H4 (cell line): ENCODE measurements around the gene STK4. TPM values are rescaled to one million over a fixed set of nuclear protein-coding genes. Genes with fewer than 3 reads are reported as not detected.
"Not testable (repeated sequence)": the region's sequence is repeated elsewhere in the genome, so short reads cannot be mapped to it uniquely, and the experiment has no call there.

ENCODE experiments used
- DNase-seq: peaks from one replicate; pipeline ENCODE4 v3.0.0-alpha.2; 2015; ENCODE audit warnings: low spot score
- total RNA-seq: library from RNA; depleted of rRNA; stranded (reverse); fragments of >200 nt; shearing (Covaris generic); gene quantifications from 2 replicates; pipeline ENCODE4 v1.2.3, GENCODE V29; 2014

STK4 gene
- total RNA-seq, 1 experiment from 2014 or later: 14.3 TPM

DNA sequence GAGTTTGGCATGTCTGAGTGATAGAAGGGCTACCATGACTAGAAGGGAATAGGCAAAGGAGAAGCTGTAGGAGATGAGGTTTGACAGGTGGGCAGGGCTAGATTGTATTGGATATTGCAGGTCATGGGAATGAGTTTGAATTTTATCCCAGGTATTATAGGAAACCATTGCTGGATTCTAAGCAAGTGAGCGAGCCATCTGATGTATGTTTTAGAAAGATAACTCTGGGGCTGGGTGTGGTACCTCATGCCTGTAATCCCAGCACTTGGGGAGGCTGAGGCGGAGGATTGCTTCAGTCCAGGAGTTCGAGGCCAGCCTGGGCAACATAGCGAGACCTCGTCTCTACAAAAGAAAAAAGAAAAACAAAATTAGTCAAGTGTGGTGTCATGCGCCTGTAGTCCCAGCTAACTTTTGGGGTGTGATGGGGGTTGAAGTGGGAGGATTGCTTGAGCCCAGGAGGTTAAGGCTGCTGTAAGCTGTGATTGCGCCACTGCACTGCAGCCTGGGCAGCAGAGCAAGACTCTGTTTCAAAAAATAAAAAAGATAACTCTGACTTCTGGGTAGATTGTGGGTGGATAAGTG, 16.9 kb downstream of the STK4 start:
- no peak for DNase-seq

DNA sequence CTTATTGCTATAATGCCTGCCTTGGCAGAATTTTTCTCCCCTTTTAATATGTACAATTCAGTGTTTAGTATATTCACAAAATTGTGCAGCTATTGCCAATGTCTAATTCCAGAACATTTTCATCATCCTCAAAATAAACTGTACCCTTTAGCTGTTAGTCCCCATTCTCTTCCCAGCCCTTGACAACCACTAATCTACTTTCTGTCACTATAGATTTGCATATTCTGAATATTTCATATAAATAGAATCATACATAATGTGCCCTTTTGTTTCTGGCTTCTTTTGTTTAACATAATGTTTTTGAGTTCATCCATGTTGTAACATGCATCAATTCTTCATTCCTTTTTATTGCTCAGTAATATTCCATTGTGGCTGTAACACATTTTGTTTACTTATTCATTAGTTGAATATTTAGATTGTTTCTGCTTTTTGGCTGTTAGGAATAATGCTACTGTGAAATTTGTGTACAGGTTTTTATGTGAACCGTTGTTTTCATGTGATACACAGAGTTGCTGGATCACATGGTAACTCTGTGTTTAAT, 22.4 kb downstream of the STK4 start:
- DNase-seq: no peak

DNA sequence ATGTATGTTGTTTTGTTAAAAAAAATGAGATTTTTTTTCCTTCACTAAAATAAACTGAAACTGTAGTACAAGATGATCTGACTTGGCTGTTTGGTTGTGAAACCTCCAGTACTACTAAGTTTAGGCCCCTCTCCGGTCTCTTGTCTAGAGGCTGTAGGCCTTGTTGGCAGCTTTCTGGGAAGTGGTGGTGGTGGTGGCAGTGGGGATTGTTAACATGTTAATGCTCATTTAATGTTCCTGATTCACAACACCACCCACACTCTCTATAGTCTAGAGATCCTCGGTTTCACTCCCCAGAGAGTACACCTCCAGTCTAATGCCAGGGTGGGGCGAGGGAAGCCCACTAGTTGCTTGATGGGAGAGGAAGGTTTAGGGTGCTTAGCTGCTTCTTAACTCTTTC, 24.1 kb downstream of the STK4 start:
- DNase-seq: no peak

DNA sequence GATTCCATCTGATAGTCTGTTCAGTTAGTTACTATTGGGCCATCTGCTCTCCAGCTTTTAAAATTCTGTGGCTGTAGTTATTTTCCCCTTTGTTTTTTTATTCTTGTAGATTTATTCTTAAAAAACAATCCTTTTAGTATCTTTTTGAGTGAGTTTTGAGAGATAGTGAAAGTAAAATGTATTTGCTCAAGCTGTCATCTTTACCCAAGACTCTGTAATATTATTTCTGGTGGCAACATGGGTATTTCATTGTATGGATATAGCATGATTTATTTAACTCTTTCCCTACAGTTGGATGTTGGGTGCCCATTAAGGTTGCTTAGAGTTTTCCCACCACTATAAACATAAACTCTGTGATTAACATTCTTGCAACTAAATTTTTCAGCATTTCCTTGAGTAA, 24.6 kb downstream of the STK4 start:
- no peak for DNase-seq

DNA sequence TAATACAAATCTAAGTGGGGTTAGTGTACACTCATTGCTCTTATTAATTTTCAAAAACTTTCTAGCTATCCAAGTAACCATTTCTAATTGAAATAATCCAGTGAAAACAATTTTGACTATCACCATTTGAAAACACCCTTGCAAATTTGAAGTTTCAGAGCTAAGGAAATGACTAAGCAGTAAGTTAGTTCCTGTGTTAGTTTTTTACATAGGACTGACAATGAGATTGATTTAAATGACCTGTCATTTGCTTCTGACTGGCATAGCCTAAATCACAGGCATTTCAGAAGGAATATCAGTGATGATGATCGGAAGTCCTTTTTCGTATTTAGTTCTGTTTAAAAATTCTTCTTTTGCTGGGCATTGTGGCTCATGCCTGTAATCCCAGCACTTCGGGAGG, 27.0 kb downstream of the STK4 start:
- no peak for DNase-seq

DNA sequence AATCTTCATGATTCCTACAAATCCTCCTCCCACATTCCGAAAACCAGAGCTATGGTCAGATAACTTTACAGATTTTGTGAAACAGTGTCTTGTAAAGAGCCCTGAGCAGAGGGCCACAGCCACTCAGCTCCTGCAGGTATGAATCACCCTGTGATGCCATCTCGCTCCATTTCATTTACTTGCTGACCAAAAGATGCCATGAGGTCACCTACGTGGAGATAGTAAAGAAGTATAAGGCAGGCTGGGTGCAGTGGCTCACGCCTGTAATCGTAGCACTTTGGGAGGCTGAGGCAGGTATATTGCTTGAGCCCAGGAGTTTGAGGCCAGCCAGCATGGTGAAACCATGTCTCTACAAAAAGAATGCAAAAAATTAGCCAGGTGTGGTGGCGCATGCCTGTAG, 30.9 kb downstream of the STK4 start:
- DNase-seq: no peak

DNA sequence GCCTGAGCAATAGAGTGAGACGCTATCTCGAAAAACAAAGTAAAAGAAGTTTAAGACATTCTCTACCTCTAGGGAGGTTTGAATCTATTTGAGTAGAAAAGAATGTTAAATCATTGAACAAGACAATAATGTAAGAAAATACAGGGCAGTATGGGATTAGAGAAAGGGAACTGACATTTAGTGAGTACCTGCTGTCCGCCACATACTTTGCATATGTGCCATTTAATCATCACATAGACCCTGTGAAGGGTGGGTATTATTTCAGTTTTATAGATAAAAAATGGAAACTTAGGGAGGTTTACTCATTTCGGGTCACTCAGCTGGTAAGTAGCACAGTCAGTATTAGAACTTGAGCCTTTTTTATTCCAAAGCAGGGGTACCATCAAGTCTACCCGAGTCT, 31.4 kb downstream of the STK4 start:
- no peak for DNase-seq

DNA sequence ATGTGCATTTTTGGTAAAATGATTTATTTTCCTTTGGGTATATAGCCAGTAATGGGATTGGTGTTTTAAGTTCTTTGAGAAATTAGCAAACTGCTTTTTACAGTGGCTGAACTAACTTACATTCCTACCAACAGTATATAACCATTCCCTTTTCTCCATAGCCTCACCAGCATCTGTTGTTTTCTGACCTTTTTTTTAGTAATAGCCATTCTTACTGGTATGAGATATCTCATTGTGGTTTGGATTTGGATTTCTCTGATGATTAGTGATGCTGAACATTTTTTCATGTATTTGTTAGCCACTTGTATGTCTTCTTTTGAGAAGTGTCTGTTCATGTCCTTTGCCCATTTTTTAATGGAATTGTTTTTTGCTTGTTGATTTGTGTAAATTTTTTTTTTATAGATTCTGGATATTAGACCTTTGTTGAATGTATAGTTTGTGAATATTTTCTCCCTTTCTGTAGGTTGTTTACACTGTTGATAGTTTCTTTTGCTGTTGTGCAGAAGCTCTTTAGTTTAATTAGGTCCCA, 42.3 kb downstream of the STK4 start:
- no peak for DNase-seq

DNA sequence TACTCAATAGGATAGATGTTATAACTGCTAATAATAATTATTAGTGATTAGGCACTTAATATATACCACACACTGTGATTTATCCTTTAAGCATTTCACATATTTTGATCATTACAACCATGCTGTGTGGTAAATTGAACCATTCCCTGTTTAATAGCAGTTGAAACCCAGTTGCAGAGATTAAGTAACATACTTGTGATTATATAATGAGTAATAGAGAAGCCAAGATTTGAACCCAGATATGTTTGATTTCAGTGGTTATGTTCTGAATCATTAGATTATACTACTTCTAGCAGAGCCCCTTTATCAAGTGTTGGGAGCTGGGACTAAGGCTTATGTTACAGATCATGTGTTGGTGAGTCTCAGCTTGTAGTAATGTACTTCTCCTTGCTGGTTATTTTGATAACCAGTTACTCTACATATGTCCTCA, 44.1 kb downstream of the STK4 start:
- no peak for DNase-seq

DNA sequence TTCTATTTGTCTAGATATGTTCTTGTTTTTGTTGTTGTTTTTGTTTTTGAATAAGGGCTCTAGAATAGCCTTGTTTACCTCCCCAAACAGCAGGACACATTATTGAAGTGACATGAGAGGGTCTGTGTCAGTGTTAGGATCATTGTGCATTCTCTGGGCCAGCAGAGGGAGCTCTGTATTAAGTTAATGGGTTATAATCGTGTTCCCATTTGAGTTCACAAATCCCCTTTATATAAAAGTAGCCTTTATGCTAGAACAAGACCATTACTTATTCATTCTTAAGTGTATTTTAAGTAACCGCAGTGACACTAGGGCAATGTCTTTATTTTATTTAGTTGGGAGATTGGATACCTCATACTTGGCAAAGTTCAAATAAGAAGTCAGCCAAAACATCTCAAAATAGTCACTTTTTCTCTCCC, 44.8 kb downstream of the STK4 start:
- DNase-seq: peak; percentile 57

DNA sequence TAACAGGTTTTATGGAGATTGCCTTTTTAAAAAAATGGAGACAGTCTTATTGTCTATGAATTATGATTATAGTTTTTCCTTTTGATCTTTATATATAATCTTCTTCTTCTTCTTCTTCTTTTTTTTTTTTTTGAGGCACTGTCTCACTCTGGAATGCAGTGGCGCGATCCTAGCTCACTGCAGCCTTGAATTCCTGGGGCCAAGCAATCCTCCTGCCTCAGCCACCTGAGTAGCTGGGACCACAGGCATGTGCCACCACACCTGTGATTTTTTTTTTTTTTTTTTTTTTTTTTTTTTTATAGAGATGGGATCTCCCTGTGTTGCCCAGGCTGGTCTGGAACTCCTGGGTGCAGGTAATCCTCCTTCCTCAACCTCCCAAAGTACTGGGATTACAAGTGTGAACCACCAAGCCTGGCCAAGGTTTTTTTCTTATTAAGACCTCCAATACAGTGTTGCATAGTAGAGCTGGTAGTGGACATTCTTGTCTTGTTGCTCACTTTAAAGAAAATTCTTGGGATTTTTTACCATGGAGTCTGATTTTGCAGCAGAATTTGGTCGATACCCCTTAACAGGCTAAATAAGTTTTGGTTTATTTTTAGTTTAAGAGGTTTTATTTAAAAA, 46.5 kb downstream of the STK4 start:
- no peak for DNase-seq

DNA sequence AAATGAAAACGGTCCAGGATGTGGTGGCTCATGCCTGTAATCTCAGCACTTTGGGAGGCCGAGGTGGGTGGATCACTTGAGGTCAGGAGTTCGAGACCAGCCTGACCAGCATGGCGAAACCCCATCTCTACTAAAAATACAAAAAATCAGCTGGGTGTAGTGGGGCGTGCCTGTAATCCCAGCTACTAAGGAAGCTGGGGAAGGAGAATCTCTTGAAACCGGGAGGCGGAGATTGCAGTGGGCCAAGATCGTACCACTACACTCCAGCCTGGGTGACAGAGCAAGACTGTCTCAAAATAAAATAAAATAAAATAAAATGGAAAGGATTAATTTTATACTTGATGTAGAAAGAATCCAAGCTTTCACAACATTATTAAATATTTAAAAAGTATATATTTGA, 47.8 kb downstream of the STK4 start:
- DNase-seq: not testable (repeated sequence)

DNA sequence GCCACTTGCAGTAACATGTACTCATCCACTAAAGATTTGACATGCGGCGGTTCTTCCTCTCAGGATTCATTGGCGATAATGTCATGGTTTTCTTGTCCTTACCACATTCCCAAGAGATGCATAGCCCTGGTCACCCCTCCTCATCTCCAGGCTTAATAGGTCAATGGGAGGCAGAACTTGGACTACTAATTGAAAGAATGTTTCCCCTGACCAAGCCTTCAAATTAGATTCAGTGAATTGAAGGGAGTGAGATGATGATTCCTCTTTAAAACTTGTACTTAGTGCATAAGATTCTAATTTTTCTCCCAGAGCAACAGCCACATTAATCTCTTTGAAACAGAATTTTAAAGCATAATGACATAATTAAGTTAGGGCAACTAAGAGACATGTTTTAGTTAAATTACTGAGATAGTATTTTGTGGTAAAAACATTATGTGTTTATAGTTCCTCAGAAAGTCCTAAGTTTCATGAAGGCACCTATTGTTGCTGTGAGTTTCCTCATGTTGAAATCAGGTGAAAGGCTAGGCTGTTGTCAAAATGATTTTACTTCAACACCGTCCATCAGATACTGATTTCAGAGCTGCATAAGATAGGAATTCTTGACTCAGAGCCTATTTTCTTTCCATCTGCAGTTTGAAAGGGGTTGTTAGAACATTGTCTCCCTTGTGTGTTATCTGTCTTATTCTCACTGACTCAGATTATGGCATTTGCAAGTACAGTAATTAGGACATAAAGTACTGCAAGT, 48.5 kb downstream of the STK4 start:
- DNase-seq: no peak

DNA sequence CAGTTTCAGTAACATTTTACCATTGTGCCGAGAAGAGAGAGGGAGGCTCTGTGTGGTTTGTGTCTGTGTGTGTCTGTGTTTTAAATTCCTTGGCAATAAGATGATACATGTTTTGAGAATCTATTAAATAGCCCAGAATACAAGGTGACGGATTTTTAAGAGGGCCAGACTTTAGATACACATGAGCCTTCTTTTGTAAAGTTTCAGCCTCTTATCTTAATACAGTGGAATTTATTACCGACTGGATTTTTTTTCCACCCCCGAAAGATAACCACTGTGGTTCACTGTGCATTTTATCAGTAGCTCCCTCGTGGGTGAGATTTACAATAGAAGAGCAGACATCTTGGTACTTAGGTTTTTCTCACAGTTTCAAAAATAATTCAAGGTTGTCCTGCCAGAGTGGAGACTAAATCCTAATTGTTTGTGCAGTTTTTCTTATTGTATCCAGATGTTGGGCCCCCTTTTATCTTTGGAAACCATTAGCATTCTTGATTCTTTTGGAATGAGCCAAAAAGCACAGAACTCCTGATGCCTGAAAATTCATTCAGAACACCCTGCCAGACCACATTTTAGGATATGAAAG, 49.9 kb downstream of the STK4 start:
- no peak for DNase-seq

DNA sequence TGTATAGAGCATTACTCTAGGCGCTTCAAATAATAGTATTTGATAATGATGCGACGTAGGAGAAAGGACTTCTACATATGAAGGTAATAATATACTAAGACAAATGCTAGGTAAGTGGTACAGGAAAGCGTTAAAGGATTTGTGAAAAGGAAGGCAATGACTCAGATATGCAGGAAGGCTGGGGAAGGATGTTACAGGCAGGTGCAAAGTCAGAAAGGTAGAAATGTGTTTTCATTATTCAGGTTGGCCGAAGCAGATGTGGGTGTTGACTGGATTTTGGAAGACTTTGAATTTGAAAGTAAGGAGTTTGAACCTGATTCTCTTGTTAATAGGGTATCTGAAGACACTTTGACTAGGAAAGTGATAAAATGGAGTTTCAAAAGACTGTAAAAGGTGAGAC, 51.0 kb downstream of the STK4 start:
- DNase-seq: no peak

DNA sequence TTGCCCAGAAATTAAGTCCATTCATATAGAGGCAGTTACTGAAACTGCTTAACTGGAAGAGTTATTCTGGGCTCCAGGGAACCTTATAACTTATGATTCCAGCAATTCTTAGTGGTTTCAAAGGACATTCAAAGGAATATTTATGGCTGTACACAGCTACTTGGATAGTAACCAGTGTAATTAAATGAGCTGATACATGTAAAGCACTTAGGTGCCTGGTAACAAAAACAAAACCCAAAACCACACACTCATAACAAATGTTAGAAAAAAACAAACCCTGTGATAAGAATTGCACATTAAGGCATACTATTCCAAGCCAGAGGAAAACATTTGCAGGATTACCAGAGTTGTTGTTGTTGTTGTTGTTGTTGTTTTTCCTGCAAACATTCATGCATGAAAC, 51.5 kb downstream of the STK4 start:
- DNase-seq: peak; percentile 57

DNA sequence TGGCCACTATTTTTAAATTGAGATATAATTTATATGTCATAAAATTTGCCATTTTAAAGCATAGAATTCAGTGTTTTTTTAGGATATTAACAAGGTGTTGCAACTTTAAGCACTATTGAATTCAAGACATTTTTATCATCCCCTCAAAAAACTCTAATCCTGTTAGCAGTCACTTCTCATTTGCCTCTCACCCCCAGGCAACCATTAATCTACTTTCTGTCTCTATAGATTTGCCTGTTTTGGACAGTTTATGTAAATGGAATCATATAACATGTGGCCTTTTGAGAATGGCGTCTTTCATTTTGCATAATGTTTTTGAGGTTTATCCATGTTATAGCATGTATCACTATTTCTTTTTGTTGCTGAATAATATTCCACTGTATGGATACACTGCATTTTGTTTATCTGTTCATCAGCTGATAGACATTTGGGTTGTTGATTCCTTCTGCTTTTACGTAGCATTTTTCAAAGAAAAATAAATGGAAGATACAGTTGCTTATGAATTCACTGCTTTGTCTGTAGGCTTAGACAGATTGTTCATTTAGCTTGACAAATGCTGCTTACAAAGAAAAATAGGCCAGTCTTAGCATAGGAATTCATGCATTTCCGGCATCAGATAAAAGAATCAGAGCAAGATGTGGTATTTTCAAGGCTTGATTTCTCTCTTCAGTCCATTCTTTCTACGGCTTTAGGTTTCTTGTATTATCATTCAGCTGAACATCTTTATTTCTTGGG, 52.9 kb downstream of the STK4 start:
- DNase-seq: no peak

DNA sequence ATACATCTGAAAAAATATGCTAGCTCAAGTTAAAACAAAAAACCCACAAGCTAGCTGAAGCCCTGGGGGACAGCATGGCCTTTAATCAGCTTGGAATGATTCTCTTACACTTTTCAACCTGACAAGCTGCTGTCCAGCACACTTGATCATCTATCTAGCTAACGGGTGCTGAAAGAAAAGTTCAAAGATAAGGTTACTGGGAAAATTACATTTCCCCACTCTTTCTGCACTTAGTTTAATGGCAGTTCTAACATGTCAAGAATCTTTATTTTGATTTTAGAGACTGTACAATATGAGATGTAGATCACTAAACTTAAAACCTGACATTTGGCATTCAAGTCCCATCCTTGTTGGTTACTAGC, 53.4 kb downstream of the STK4 start:
- DNase-seq: no peak

DNA sequence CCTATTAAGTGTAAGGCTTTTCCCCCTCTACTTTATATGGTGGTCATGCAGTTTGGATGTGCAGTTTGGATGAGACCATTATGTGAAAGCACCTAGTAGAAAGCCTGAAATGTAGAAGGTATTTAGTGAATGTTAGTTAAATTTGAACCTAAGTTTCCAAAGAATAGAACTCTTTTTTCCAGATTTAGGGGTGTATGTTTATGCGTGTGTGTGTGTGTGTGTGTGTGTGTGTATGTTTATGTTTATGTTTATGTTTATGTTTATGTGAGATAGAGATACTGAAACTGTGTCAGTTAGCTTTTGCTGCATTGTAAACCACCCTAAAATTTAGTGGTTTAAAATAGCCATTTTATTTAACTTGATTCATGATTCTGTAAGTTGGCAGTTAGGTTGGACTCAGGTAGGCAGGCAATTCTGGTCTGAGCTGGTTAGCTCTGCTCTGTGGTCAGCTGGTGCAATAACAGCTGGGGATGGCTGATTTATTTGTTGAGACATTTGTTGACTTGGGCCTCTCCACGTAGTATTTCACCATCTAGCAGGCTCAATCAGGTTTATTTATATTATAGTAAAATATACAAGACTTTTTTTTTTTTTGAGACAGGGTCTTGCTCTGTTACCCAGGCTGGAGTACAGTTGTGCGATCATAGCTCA, 54.0 kb downstream of the STK4 start:
- peak; percentile 64 for DNase-seq

DNA sequence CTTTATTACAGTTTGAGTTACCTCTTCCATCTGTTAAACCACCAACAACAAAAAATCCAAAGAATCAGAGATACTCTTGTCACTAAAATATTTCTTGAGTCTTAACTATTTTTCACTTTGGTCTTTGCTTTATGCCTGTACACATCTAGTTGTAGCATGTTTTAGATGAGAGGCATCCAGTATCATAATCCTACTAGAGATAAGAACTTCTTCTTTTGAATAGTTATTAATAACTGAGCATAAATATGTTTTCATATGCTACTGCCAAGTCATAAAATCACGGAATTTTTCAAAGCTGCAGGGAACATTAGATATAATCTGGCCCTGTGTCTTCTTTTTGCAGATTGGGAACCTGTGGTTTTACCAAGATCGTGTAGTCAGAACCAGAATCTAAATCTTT, 55.3 kb downstream of the STK4 start:
- no peak for DNase-seq

DNA sequence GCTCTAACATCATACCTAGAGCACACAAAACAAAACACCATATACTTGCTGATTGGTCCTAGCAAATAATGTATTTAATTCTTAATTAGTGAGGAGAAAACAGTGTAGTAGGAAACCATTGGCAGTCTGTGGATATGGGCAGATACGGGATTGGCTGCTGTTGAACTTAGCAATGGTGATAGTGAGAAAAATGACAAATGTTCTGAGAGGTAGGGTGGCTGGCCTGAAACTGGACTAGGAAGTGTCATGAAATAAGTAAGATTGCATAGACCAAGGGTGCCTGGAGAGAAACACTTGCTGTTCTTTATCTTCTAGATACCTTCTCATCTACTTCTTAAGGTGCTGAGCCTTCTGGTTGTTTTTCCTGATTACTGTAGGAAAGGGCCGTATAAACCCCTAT, 56.8 kb downstream of the STK4 start:
- DNase-seq: not testable (repeated sequence)
